Activated naive CD8-positive, alpha-beta T cell (primary cell): ENCODE data around the gene HSD11B2.
A peak's percentile ranks its signal among the peaks of the same experiment; 100 is the strongest.

Experiments
- H3K27ac Mint-ChIP-seq: one replicate; pipeline ENCODE4 v1.8.0; 2021; ENCODE audit warnings: mixed read lengths
- H3K27me3 Mint-ChIP-seq: one replicate; pipeline ENCODE4 v1.8.0; 2021; ENCODE audit warnings: mixed read lengths
- H3K36me3 Mint-ChIP-seq: one replicate; pipeline ENCODE4 v1.8.0; 2021; ENCODE audit warnings: mixed read lengths
- H3K4me1 Mint-ChIP-seq: one replicate; pipeline ENCODE4 v1.8.0; 2021; ENCODE audit warnings: low read depth, mixed read lengths
- H3K4me3 Mint-ChIP-seq: one replicate; pipeline ENCODE4 v1.8.0; 2021; ENCODE audit warnings: mild to moderate bottlenecking, mixed read lengths
- H3K9me3 Mint-ChIP-seq: one replicate; pipeline ENCODE4 v1.8.0; 2021; ENCODE audit warnings: low read depth, mixed read lengths

Gene HSD11B2

DNA sequence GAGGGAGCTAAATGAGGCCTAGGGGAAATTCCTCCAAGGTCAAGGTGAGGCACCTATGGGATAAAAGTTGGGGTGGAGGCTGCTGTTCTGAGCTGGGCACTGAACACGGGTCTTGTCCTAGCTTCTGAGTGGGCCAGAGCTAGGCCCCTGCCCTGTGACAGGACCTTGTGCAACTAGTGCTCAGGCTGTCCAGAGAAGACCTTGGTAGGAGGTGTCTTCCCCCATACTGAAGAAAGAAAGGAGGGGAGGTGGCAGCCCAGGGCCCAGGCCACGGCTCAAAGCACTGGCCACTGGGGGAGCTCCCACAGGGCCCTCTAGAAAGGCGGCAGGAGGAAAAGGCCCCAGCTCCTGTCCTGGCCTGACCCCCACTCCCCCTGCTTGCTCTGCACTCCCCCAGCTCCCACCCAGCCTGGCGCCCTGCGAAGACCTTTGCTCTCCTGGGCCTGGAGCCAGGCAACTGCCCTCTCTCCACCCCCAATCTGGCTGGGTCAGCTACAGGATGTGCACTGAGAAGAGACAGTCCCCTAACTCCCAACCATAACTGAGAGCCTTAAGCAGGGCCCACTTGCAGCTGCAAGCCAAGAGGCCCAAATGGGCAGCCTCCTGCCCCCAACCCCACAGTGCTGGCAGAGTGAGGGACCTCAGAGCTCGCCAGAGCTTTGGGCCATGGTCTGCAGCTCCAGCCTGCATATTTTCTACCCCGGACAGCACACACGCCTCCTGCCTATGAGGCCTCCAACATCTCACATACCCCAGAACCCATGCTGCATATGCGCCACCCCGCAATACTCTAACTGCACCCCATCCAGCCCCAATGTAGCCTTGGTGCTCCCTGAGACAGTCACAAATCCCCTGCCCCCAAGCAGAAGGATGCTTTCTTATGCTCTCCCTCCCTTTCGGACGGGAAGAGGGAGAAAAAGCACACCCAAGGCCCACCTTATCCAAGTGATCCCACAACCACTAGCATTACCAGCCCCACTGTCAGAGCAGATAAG is 15.3 kb downstream of the HSD11B2 start:
- no peaks in the 10 kb centered on the region for H3K27me3 Mint-ChIP-seq
- no peak overlapping the region for H3K4me3 Mint-ChIP-seq
- H3K4me1 Mint-ChIP-seq = no peaks in the 10 kb centered on the region
- H3K27ac Mint-ChIP-seq = no peak overlapping the region
- H3K36me3 Mint-ChIP-seq = no peaks in the 10 kb centered on the region
- H3K9me3 Mint-ChIP-seq = no peaks in the 10 kb centered on the region

DNA sequence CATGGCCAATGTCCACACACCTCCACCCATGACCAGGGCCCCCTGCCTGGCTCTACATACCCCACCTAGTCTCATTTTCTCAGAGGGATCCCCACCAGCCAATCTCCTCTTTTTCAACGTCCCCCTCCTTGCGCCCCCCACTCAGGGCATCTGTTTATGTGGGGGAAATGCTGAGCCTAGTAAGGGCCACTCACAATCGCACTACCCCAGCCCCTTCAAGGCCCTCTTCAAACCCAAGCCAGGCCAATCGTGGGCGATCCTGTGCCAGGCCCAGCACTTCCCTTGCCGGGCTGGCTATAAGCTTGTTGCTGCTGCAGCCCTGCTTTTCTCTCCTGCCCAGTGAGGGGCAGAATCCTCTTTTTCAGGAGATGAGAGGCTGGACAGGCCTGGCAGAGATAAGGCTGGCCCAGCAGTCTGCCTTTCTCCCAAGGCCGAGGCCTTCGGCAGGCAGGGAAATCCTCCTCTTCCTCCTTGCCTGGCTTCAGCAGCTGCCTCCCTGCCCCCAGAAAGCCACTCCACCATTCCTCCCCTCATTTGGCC is 16.1 kb downstream of the HSD11B2 start:
- Mint-ChIP-seq H3K27me3 (no peaks in the 10 kb centered on the region), H3K27ac (no peak overlapping the region), H3K36me3 (no peaks in the 10 kb centered on the region), H3K9me3 (no peaks in the 10 kb centered on the region), H3K4me3 (no peak overlapping the region), H3K4me1 (no peaks in the 10 kb centered on the region)

DNA sequence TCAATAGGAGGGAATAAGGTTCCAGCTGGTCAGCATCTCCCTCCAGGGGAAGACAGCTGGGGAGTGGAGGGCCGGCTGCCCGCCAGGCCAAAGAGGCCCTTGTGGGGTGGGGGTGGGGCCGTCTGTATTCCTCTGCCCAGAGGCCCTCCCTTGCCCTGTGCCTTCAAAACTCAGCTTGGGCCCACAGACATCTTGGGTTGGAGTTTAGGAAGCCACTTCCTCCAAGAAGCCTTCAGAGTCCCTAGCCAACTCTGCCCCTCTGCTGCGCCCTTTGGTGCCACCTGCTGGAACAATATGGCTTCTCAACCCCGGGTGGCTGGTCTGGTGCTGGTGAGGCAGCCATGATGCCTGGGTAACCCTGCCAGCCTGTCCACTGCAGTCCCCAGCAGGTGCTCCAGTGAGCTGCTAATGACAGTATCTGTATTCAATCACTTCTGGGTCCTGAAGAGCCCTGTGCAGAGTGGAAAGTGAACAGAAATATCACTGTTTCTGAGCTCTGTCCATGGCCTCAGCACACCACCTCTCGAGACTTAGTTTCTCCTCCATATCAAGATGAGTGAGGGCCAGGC is 16.7 kb downstream of the HSD11B2 start:
- H3K27ac Mint-ChIP-seq = no peak overlapping the region
- no peaks in the 10 kb centered on the region for H3K9me3 Mint-ChIP-seq
- no peaks in the 10 kb centered on the region for H3K4me1 Mint-ChIP-seq
- no peaks in the 10 kb centered on the region for H3K27me3 Mint-ChIP-seq
- no peak overlapping the region for H3K4me3 Mint-ChIP-seq
- no peaks in the 10 kb centered on the region for H3K36me3 Mint-ChIP-seq

DNA sequence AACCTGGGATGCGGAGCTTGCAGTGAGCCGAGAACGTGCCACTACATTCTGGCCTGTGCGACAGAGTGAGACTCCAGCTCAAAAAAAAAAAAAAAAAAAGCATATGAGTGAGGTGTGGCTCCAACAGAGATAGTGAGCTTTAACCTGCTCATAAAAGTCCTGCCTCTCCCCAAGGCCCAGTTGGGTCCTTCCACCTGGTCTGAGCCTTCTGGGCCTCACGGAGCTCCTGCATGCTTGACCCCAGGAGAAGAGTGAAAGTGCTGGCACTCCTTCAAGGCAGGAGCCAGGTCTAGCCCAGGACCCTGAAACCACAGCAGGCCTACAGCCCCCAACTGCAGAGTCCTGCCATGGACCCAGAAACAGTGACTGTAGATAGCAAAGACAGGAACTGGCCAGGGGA is 17.7 kb downstream of the HSD11B2 start:
- H3K27me3 Mint-ChIP-seq = no peaks in the 10 kb centered on the region
- H3K4me1 Mint-ChIP-seq = no peaks in the 10 kb centered on the region
- H3K9me3 Mint-ChIP-seq = no peaks in the 10 kb centered on the region
- H3K27ac Mint-ChIP-seq = no peak overlapping the region
- no peak overlapping the region for H3K4me3 Mint-ChIP-seq
- no peaks in the 10 kb centered on the region for H3K36me3 Mint-ChIP-seq

DNA sequence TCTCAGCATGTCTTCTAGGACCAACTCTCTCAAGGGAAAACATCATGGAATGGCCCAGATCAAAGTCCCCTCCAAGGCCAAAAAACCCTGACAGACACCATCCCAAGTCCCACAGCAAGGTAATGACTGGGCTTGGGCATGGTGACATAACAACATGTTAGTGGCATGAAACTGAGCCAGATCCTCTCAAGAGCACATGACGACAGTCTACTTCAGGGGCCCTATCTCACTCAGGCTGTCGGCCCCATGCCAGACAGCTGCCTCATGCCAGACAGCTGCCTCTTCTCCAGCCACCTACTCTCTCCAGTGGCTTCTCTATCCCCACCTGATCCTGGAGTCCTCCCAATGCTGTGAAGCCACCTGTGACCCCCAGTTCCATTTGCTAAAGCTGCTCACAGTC is 18.4 kb downstream of the HSD11B2 start:
- no peaks in the 10 kb centered on the region for H3K27me3 Mint-ChIP-seq
- H3K4me1 Mint-ChIP-seq = no peaks in the 10 kb centered on the region
- no peak overlapping the region for H3K27ac Mint-ChIP-seq
- no peaks in the 10 kb centered on the region for H3K9me3 Mint-ChIP-seq
- H3K36me3 Mint-ChIP-seq = no peaks in the 10 kb centered on the region
- H3K4me3 Mint-ChIP-seq = no peak overlapping the region

DNA sequence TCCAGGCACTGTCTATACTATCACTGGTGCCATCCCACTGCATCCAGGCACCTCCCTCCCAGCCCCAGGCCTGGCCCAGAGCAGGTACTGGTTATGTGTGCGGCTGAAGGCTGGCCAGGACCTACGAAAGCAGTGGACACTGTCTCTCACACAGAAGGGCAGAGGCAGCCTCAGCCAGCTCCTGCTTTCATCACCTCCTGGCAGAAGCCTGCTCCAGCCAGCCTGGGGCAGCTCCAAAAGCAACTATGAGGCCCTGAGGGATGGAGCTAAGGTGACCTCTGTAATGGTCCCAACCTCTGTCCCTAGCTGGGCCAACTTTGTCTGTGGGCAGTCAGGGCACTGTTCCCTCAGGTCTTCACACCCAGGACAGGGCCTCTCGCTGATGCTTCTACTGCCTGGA is 18.8 kb downstream of the HSD11B2 start:
- no peaks in the 10 kb centered on the region for H3K36me3 Mint-ChIP-seq
- no peaks in the 10 kb centered on the region for H3K4me1 Mint-ChIP-seq
- no peaks in the 10 kb centered on the region for H3K9me3 Mint-ChIP-seq
- no peak overlapping the region for H3K4me3 Mint-ChIP-seq
- H3K27ac Mint-ChIP-seq = no peak overlapping the region
- H3K27me3 Mint-ChIP-seq = no peaks in the 10 kb centered on the region

DNA sequence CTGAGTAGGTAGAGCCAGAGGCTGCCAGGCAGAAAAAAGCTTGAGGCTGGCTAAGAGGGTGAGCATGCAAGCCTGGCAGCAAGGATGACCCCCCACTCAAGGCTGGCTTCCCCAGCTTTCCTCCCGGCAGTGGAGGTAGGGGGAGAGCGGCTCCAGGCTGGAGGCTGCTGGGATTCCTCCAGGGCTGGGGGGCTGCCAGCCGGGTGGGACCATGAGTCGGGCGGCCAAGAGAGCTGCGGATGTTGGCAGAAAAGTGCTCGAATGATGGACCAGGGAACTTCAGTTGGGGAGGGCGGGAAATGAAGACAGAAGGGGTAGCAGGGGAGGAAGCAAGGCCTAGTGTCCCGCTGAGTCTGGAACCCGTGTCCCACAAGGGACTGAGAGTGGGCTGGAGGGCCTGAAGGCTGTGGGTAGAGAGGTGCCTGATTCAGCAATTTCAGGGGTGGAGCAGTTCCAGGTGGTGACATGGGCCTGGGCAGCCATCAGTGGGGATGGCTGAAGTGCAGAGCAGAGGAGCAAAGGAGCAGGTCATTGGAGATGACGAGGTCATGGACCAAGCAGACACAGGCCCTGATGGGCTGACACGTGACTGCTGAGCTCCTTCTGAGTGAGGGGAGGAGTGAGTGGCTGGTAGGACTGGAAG is 20.3 kb downstream of the HSD11B2 start:
- H3K4me1 Mint-ChIP-seq = peaks cover 5% of the 10 kb centered on the region
- no peak overlapping the region for H3K4me3 Mint-ChIP-seq
- no peaks in the 10 kb centered on the region for H3K36me3 Mint-ChIP-seq
- no peaks in the 10 kb centered on the region for H3K27me3 Mint-ChIP-seq
- no peak overlapping the region for H3K27ac Mint-ChIP-seq
- H3K9me3 Mint-ChIP-seq = no peaks in the 10 kb centered on the region

DNA sequence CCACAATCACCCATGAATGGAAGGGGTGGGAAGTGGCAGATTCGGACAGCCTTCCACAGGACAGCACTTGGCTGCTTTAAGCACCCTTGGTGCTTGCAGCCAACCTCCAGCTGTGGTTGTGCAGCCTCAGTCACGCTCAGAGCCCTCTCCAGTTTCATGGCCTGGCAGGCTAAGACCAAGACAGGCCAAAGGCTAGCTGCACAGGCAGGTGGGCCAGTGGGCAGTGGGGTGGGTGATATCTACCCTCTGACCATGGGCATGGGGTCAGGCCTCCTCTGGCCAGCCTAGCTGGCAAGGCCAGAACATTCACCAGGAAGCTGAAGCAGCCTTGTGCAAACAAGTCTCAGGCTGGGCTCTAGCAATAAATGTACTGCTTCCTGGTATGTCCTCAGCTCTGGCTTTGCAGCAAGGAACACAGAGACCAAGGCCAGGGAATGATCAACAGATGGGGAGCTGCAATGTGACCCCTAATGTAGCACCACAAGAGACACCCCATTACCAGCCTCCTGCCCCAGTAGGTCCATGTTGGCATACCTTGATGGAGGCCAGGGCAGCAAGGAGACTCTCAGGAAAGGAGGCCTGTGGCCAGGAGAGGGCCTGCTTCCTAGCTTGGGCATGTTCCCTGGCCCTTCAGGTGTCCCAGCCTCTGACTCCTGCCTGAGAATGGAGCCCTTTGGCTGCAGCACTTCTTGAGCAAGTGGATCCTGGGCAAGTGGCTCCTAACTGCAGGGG is 20.9 kb downstream of the HSD11B2 start:
- Mint-ChIP-seq H3K27ac (no peak overlapping the region), H3K27me3 (no peaks in the 10 kb centered on the region), H3K36me3 (no peaks in the 10 kb centered on the region), H3K4me1 (peaks cover 10% of the 10 kb centered on the region), H3K9me3 (no peaks in the 10 kb centered on the region), H3K4me3 (no peak overlapping the region)

DNA sequence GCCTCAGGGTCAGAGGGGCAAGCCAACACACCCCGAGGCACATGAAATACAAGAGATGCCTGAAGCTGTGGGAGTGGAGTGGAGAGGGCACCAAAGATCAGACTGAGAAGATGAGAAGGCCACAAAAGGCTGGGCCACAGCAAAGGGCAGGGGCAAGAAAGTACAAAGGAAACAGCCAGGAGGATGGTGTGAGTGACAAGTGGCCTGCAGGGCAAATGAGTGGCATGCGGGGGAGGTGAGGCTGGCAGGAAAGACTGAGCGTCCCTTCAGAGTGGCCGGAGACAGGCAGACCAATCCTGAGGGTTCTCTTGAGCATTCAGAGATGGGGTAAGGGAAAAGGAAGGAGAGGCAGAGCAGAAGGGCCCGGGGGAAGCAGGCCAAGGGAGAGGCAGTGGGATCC is 23.2 kb downstream of the HSD11B2 start:
- H3K27me3 Mint-ChIP-seq = no peaks in the 10 kb centered on the region
- no peaks in the 10 kb centered on the region for H3K36me3 Mint-ChIP-seq
- H3K9me3 Mint-ChIP-seq = no peaks in the 10 kb centered on the region
- peak overlapping the region; percentile 68 for H3K27ac Mint-ChIP-seq
- H3K4me1 Mint-ChIP-seq = peaks cover 16% of the 10 kb centered on the region
- no peak overlapping the region for H3K4me3 Mint-ChIP-seq

DNA sequence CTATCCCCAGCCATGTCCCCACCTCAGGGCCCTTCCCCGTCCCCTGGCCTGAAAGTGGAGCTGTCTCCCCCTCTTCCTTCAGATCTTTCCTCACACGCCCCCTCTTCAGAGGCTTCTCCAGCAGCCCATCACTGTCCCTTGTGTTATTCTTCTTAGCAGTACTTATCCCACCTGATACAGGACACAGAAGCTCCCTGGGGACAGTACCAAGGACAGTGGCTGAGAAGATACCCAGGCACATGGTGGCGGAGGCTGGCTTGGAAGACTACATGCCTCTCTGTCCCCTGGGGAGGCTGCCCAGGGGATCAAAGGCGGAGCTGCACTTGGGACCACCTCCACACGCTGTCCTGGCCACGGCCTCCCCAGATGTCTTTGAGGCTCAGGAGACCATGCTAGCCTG is 23.9 kb downstream of the HSD11B2 start:
- Mint-ChIP-seq H3K4me3 (no peak overlapping the region), H3K9me3 (no peaks in the 10 kb centered on the region), H3K27me3 (no peaks in the 10 kb centered on the region), H3K4me1 (peaks cover 16% of the 10 kb centered on the region), H3K36me3 (no peaks in the 10 kb centered on the region), H3K27ac (no peak overlapping the region)

DNA sequence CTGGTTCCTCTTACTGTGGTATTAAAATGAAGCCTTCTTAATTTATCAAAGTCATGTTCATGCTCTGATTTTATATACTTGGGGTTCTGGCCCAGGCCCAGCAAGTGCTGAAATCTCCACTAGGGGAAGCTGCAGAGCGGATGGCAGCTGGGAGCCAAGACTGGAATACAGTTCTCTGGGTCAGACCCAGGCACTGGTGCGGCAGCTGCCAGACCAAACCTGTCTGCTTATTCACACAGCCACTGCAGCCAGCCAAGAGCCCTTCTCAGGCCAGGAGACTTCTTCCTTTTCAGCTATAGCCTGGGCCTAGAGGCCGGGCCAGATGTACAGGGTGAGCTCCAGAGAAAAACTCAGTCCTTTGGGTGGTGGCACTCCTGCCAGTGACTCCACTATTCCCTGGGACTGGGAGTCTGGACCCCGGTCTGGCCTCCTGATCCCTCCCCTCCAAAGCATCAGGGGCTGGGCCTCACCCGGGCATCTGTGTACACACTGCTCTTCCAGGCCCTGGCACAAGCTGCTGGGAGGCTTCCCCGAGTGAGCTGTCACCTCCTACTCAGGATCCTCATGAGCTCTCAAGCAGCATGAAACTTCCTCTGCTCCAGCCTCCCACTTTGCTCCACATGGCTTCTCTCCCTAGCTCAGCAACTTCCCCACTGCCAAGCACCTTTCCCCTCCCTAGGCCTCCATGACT is 25.6 kb downstream of the HSD11B2 start:
- peaks cover 17% of the 10 kb centered on the region for H3K4me1 Mint-ChIP-seq
- no peak overlapping the region for H3K4me3 Mint-ChIP-seq
- H3K27ac Mint-ChIP-seq = peak overlapping the region; percentile 51
- H3K36me3 Mint-ChIP-seq = no peaks in the 10 kb centered on the region
- no peaks in the 10 kb centered on the region for H3K9me3 Mint-ChIP-seq
- no peaks in the 10 kb centered on the region for H3K27me3 Mint-ChIP-seq

DNA sequence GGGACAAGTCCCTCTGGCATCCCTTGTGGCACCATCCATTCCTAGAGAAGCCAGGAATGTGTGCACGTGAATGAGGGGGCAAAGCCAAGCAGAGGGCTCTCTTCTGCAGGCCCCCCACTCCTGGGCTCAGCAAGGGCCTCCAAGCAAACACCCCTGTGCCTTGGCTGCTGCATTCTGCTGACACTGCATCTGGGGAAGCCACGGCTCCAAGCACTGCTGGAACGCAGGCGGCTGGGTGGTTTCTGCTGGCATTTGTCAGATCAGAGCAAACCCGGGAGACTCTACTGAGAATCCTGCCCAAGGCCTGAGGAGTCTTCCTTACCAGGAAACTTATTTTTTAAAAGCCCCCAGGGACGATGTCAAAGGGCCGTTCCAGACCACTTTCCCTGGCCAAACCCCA is 26.7 kb downstream of the HSD11B2 start:
- no peak overlapping the region for H3K4me3 Mint-ChIP-seq
- no peaks in the 10 kb centered on the region for H3K36me3 Mint-ChIP-seq
- H3K4me1 Mint-ChIP-seq = peaks cover 17% of the 10 kb centered on the region
- H3K9me3 Mint-ChIP-seq = no peaks in the 10 kb centered on the region
- H3K27ac Mint-ChIP-seq = no peak overlapping the region
- no peaks in the 10 kb centered on the region for H3K27me3 Mint-ChIP-seq

DNA sequence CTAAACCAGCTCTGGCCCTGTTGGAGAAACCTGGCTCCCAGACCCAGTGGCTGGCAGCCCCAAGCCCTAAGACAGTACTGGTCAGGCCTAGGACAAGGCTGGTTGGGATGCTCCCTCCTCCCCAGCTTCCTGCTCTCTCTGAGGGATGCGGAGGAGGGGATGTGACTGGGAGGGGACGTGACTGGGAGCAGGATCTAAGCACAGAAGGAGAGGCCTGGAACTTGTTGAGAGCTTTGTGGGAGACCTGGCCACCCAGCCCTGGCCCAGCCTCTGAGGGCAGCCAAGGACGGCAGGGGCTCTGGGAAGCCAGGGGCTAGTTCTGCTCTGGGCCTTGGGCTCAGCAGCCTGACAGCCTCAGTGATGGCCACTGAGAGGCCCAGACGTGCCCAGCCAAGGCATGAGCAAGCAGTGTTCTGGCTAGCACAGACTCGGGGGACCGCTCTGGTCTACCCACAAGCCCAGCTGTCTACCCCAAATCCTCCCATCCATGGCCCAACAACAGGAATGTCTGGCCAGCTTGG is 27.3 kb downstream of the HSD11B2 start:
- Mint-ChIP-seq H3K9me3 (no peaks in the 10 kb centered on the region), H3K4me3 (no peak overlapping the region), H3K27ac (no peak overlapping the region), H3K36me3 (no peaks in the 10 kb centered on the region), H3K4me1 (peaks cover 17% of the 10 kb centered on the region), H3K27me3 (no peaks in the 10 kb centered on the region)
